ENCODE data around the gene RABL3. TPM values are rescaled to one million over a fixed set of nuclear protein-coding genes. Genes with fewer than 3 reads are reported as not detected.
"Not testable (repeated sequence)": the region's sequence is repeated elsewhere in the genome, so short reads cannot be mapped to it uniquely, and the experiment has no call there.

Gene RABL3
- total RNA-seq: 14.6 and 27.7 TPM in 2 replicates

DNA sequence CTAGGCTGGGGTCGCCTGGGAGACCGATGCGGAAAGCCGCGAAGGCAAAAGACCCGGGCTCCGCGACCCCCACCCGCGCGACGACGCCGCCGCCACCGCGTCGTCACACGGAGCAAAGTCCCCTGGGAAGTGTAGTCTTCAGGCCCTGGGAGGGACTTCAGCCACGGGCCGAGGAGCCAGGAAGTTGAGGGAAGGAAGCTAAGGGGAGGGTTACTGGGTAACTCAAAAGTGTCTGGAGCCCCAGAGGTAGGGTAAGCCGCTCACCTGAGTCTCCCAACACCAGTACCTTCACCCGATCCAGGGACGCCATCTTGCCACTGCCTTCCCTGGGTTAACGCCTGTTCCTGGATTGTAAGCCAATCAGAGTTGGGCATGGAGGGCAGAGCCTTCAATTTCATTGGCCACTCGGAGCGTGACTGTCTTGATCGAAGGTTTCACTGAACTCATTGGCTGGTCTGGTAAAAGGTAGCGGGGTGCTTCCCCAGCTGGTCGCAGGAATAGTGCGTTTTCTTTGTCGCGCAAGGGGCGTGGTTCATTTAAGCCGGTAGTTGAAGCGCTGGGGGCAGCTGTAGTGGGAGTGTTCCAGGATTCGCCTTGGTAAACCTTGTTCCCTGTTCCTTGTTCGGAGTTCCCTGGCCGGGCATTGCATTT lies at the start of gene RABL3, which contains the start of gene GTF2E1:
TSS of gene RABL3 (minus strand) at position 319 of the 651 bp plus-strand sequence. CDS start at position 310, 9 bp downstream.
TSS of gene GTF2E1 (plus strand) at position 547 of the 651 bp plus-strand sequence. CDS start 7,809 bp downstream, outside the sequence.
- DNase-seq (ENCODE audit: low read depth, low spot score): peak; percentile 99

DNA sequence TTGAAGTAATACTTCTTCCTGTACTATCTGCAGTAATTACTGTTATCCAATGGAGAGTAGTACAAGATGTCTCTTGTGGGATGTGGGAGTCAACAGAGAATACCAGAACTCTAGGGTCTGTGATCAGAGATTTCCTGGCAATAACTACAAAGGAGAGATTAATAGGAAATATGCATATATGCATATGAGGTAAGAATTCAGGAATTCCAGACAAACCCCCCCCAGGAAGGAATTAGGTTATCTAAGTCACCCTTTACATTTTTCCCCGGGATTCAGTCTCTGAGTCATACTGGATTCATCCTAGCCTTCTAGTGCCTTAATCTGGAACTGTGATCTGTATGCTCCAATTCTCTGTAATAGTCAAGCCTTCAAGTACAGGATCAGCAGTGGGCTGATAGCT lies 49.6 kb upstream of the RABL3 start:
- DNase-seq (ENCODE audit: low read depth, low spot score): peak; percentile 51

DNA sequence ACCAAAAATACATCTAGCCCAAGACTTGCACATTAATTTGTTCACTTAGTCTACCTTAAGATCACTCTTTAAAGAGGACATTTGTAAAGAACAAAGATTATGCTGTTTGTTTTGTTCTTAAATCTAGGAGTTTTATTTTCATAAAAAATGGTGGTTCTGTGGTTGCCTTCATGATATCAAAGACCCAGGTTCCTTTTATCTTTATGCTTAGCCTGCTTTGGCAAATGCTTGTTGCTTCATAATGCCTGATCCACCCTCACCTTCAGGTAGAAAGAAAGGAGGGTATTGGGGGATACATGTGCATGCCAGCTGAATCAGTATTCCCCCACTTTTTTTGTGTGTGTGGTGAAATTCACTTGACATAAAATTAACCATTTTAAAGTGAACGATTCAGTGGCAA lies 48.7 kb upstream of the RABL3 start:
- DNase-seq (ENCODE audit: low read depth, low spot score): no peak

GRCh38 chr3:120785832-120786231 lies 43.5 kb upstream of the RABL3 start:
- DNase-seq (ENCODE audit: low read depth, low spot score): not testable (repeated sequence)

DNA sequence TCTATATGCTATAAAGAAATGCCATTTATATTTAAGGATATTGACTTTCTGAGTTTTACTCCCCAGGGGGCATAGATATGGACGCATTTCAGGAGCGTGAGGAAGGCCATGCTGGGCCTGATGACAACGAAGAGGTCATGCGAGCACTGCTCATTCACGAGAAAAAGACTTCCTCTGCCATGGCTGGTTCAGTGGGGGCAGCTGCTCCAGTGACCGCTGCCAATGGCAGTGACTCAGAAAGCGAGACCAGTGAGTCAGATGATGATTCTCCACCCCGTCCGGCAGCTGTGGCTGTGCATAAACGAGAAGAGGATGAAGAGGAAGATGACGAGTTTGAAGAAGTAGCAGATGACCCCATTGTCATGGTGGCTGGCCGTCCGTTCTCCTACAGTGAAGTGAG lies 38.7 kb upstream of the RABL3 start:
- DNase-seq (ENCODE audit: low read depth, low spot score): peak; percentile 74

DNA sequence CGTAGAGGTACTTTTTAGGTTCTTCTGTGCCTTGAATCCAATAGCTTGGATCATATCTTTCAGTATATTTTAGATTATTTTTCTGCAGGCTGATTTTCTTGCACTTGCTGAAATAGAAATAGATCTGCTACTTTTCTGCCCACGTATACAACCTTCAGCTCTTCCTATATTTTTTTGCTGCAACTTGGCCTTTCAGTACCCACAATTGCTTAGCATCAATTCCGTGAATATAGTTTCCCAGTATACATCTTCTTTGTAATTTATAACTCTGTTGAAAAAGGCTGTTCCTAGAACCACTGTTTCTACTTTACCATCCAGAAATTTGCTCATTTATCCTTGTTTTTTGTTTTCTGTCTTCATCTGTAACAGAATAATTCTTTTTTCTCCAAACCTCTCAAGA lies 36.5 kb upstream of the RABL3 start:
- DNase-seq (ENCODE audit: low read depth, low spot score): no peak

GRCh38 chr3:120775411-120775810 lies 33.1 kb upstream of the RABL3 start:
- no peak for DNase-seq (ENCODE audit: low read depth, low spot score)

GRCh38 chr3:120773932-120774331 lies 31.6 kb upstream of the RABL3 start:
- no peak for DNase-seq (ENCODE audit: low read depth, low spot score)

- no peak for DNase-seq (ENCODE audit: low read depth, low spot score)
Measured at GRCh38 chr3:120772081-120772480, 29.8 kb upstream of the RABL3 start.

DNA sequence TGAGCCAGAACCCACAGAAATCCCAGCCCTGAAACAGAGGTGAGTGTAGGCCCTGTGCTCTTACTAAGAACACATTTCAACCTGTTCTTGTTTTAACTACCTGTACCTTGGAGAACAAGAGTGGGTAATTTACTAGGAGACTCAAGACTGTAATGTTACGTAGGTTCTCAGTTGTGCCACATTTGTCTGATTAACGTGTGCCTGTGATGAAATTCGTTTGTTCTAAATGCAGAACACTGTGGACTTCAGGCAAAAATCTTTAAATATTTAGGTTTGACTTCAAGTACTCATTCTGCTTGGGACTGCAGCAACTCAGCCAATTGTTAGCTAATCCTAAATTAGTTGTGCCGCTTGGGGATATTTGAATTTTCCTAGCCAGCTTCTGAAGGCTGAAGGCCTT lies 28.6 kb upstream of the RABL3 start:
- no peak for DNase-seq (ENCODE audit: low read depth, low spot score)

- DNase-seq (ENCODE audit: low read depth, low spot score): no peak
Measured at GRCh38 chr3:120769436-120769835, 27.1 kb upstream of the RABL3 start.

DNA sequence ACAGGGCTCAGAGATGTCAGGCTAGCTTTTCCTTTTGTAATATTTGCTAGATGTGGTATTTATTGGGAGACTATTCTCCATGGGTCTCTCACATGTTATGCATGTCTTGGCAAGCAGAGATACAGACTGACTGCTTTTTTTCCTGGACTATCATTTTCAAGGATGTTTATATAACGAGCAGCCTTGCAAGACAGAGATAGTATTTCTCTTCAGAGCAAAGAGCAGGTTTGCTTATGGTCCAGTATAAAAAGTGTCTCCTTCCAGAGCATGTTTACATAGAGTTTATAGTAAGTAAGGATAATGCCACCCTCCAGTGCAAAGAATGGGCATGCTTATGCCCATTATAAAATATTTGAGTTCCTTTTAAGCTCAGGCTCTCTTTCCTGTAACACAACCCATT lies 24.8 kb upstream of the RABL3 start:
- DNase-seq (ENCODE audit: low read depth, low spot score): no peak

DNA sequence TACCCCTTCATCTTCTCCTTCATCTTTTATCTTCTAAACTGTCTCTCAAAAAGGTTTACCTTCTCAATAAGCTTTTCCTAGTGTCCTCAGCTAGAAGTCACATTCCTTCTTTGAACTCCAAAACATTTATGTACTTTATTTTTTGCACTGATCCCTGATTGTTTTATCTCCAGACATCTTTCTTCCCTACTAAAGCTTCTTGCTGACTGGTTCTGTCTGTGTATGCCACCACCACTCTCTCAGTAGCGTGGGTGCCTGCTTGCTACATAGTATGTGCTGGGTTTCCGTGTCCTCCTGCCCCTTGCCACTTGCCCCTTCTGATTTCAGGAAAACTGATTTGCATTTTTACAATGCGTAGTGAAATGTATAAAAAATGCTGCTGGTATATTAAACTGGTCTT lies 24.3 kb upstream of the RABL3 start:
- DNase-seq (ENCODE audit: low read depth, low spot score): no peak

GRCh38 chr3:120765830-120766493 lies 23.6 kb upstream of the RABL3 start:
- no peak for DNase-seq (ENCODE audit: low read depth, low spot score)

DNA sequence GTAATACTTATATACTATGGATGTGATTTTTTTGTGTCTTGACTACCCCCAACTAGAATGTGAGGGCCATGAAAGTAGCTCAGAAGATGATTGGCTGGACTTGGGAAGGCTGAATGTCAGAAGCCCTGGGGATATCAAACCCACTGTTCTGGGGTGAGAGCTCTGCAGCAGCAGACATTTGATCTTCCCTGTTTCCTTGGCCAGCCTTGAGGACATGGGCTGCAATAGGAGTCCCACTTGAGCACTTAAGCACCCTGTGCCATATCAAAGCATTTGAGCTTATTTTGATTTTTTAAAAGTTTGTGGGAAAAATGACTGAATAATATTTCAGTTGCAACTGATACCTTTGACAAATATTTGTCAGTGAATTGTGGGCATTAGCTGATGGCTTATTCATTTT lies 21.9 kb upstream of the RABL3 start:
- no peak for DNase-seq (ENCODE audit: low read depth, low spot score)

DNA sequence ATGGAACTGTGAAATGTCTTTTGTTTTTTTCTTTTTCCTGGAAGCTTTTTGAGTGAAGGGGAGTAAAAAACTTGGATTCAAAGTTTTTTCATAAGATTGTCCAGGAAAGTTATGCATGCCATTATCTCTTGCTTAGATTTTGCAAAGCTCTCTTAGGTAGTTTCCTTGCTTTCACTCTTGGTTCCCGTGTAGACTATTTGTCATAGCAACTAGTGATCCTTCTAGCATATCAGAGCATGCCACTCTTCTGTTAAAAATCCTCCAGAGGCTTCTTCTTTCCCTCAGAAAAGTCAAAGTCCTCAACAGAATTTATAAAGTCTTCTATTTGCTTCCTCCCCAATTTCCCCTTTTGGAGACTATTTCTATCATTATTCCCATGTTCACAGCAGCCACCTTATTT lies 21.3 kb upstream of the RABL3 start:
- DNase-seq (ENCODE audit: low read depth, low spot score): no peak

DNA sequence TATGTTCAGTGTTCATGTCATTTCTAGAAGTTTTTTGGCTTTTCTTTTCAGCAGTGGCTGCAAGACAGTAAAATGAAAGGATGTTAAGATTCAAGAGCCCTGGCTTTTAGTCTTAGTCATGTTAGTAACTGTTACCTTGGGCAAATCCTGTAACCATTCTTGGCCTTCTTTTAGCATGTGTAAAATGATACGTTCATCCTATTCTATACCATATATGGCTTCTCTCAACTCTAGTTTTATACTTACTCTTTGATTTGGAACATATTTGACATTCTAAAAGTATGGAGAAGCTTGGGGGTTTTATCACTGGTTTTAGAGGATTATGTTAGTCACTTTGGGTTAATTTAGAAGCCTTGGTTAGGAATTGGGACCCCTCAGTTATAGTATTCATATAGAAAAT lies 20.3 kb upstream of the RABL3 start:
- no peak for DNase-seq (ENCODE audit: low read depth, low spot score)

DNA sequence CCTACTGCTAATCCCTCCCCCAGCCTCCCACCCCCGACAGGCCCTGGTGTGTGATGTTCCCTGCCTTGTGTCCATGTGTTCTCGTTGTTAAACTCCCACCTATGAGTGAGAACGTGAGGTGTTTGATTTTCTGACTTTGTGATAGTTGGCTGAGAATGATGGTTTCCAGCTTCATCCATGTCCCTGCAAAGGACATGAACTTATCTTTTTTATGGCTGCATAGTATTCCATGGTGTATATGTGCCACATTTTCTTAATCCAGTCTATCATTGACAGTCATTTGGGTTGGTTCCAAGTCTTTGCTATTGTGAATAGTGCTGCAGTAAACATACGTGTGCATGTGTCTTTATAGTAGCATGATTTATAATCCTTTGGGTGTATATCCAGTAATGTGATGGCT lies 16.2 kb upstream of the RABL3 start:
- DNase-seq (ENCODE audit: low read depth, low spot score): not testable (repeated sequence)

GRCh38 chr3:120756061-120756460 lies 13.7 kb upstream of the RABL3 start:
- no peak for DNase-seq (ENCODE audit: low read depth, low spot score)

GRCh38 chr3:120753810-120754209 lies 11.5 kb upstream of the RABL3 start:
- no peak for DNase-seq (ENCODE audit: low read depth, low spot score)

DNA sequence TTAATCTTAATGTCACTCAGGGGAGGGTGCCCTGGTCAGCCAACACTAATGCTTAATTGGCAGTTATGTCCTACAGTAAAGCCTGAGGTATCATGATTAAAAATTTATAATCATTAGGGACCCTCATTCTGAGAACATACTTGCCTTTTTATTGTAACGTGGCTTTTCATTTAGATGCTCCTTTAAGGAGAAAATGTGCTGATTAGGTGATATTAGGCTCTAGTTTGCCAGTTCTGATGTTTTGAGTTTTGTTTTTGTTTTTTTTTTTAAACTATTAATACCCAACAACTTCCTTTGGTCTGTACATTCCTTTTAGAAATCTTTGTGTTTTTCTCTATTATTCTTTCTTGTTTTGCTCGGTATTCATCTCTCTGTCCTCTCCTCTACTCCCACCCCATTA lies 10.5 kb upstream of the RABL3 start:
- no peak for DNase-seq (ENCODE audit: low read depth, low spot score)

DNA sequence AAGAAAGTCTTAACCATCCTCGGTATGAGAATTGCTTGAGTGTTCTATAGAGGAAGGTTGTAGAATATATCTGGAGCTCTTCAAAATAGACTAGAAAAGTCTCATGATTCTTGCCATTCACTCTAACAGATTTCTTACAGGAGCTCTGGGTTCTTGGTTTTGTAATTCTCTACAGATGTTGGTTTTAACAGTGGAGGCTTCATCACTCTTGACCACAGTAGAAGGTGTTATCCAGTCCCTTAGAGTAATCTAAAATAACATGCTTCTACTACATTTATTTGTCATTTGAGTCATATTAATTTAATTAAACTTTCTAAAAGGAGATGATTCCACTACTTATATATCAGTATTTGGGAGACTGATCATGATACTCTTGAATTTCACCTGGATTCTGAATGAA lies 9.9 kb upstream of the RABL3 start:
- no peak for DNase-seq (ENCODE audit: low read depth, low spot score)

- DNase-seq (ENCODE audit: low read depth, low spot score): no peak
Measured at GRCh38 chr3:120749843-120750242, 7.5 kb upstream of the RABL3 start.
